ENCODE results near the gene FAM200C. TPM values are rescaled to one million over a fixed set of nuclear protein-coding genes. Genes with fewer than 3 reads are reported as not detected.

Gene FAM200C
- total and polyA plus RNA-seq, 2 of the 13 experiments (the other 11 are each of a cell fraction or from before 2014, with no cell fraction given) = 3.2 to 4.7 TPM

DNA sequence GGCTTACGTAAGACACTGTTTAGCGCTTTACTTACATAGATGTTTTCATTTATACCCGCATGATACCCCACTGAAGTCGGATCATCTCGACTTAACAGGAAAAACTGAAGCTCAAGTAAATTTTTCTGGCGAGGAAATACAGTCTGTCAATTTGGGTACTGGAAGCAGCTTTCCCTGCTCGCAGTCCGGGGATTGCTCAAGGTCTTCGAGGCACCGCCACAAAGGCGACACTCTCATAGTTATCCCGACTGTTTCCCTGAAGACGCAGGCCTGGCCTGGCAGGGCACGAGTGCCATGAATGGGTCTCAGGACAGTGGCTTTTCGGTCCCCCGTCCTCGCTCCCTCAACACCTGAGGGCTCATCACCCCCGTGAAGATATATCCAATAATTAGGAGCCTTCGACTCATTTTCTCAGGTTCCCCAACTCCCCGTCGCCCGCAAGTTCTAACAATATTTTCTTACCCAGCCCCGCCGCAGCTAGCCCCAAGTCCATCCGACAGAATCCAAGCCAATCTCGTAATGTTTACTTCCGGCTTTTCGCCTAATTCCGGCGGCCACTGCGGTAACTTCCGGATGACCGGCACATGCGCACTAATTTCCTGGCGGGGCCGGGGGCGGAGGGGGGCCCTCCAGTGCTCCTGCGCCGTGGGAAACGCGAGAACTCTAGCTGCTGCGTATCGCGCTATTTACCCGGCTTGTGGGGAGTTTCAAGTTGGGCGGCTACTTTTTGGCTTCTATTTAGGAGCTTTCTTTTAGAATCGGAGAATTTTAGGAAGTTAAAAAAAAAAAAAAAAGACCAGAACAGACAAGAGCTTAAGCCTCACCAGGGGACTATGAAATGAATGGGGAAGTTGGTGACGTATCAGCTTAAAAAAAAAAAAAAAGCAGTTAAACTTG is 19.0 kb upstream of the FAM200C start, which contains the start of gene SLU7 (continued):
- no peak for TF ChIP-seq PRPF4 (IDR thresholded peaks at IDR 0.05; ENCODE audit: low read depth, low read length, poor library complexity, severe bottlenecking)
- no peak for TF ChIP-seq SRY (CRISPR knock-in tag; IDR thresholded peaks at IDR 0.05)
- 0 out of 2 replicates have a peak, but pooled peaks have one; percentile 32 for TF ChIP-seq ZNF138 (CRISPR knock-in tag; IDR thresholded peaks at IDR 0.05; ENCODE audit: low read depth)
- TF ChIP-seq SMARCC2 (IDR thresholded peaks at IDR 0.05) = no peak
- no peak; the same call in 1 of the 2 replicates for TF ChIP-seq ZNF598 (CRISPR knock-in tag; IDR thresholded peaks at IDR 0.05; ENCODE audit: borderline replicate concordance)
- TF ChIP-seq, protein P1, sequence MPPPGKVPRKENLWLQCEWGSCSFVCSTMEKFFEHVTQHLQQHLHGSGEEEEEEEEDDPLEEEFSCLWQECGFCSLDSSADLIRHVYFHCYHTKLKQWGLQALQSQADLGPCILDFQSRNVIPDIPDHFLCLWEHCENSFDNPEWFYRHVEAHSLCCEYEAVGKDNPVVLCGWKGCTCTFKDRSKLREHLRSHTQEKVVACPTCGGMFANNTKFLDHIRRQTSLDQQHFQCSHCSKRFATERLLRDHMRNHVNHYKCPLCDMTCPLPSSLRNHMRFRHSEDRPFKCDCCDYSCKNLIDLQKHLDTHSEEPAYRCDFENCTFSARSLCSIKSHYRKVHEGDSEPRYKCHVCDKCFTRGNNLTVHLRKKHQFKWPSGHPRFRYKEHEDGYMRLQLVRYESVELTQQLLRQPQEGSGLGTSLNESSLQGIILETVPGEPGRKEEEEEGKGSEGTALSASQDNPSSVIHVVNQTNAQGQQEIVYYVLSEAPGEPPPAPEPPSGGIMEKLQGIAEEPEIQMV (CRISPR knock-in tag; IDR thresholded peaks at IDR 0.05; ENCODE audit: low read depth) = no peak
- TF ChIP-seq ELF1 (CRISPR knock-in tag; IDR thresholded peaks at IDR 0.05) = peak; percentile 95
- no peak for TF ChIP-seq ZBTB1 (CRISPR knock-in tag; IDR thresholded peaks at IDR 0.05; ENCODE audit: borderline replicate concordance)
- no peak for TF ChIP-seq ZFP82 (CRISPR knock-in tag; IDR thresholded peaks at IDR 0.05; ENCODE audit: borderline replicate concordance)
- peak; percentile 86 for TF ChIP-seq THAP11 (CRISPR knock-in tag; IDR thresholded peaks at IDR 0.05)
- TF ChIP-seq, protein P2, sequence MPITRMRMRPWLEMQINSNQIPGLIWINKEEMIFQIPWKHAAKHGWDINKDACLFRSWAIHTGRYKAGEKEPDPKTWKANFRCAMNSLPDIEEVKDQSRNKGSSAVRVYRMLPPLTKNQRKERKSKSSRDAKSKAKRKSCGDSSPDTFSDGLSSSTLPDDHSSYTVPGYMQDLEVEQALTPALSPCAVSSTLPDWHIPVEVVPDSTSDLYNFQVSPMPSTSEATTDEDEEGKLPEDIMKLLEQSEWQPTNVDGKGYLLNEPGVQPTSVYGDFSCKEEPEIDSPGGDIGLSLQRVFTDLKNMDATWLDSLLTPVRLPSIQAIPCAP (CRISPR knock-in tag; IDR thresholded peaks at IDR 0.05; ENCODE audit: low read depth) = no peak
- no peak for TF ChIP-seq ZNF577 (CRISPR knock-in tag; IDR thresholded peaks at IDR 0.05; ENCODE audit: borderline replicate concordance, low read depth)
- TF ChIP-seq EZH2 (conservative IDR thresholded peaks at IDR 0.05; ENCODE audit: low read depth, low read length) = no peak
- no peak for TF ChIP-seq SCMH1 (CRISPR knock-in tag; IDR thresholded peaks at IDR 0.05; ENCODE audit: borderline replicate concordance)
- TF ChIP-seq, protein P3, sequence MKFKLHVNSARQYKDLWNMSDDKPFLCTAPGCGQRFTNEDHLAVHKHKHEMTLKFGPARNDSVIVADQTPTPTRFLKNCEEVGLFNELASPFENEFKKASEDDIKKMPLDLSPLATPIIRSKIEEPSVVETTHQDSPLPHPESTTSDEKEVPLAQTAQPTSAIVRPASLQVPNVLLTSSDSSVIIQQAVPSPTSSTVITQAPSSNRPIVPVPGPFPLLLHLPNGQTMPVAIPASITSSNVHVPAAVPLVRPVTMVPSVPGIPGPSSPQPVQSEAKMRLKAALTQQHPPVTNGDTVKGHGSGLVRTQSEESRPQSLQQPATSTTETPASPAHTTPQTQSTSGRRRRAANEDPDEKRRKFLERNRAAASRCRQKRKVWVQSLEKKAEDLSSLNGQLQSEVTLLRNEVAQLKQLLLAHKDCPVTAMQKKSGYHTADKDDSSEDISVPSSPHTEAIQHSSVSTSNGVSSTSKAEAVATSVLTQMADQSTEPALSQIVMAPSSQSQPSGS (CRISPR knock-in tag; IDR thresholded peaks at IDR 0.05) = no peak
- no peak for TF ChIP-seq ZNF256 (CRISPR knock-in tag; conservative IDR thresholded peaks at IDR 0.05)
- TF ChIP-seq, protein P4, sequence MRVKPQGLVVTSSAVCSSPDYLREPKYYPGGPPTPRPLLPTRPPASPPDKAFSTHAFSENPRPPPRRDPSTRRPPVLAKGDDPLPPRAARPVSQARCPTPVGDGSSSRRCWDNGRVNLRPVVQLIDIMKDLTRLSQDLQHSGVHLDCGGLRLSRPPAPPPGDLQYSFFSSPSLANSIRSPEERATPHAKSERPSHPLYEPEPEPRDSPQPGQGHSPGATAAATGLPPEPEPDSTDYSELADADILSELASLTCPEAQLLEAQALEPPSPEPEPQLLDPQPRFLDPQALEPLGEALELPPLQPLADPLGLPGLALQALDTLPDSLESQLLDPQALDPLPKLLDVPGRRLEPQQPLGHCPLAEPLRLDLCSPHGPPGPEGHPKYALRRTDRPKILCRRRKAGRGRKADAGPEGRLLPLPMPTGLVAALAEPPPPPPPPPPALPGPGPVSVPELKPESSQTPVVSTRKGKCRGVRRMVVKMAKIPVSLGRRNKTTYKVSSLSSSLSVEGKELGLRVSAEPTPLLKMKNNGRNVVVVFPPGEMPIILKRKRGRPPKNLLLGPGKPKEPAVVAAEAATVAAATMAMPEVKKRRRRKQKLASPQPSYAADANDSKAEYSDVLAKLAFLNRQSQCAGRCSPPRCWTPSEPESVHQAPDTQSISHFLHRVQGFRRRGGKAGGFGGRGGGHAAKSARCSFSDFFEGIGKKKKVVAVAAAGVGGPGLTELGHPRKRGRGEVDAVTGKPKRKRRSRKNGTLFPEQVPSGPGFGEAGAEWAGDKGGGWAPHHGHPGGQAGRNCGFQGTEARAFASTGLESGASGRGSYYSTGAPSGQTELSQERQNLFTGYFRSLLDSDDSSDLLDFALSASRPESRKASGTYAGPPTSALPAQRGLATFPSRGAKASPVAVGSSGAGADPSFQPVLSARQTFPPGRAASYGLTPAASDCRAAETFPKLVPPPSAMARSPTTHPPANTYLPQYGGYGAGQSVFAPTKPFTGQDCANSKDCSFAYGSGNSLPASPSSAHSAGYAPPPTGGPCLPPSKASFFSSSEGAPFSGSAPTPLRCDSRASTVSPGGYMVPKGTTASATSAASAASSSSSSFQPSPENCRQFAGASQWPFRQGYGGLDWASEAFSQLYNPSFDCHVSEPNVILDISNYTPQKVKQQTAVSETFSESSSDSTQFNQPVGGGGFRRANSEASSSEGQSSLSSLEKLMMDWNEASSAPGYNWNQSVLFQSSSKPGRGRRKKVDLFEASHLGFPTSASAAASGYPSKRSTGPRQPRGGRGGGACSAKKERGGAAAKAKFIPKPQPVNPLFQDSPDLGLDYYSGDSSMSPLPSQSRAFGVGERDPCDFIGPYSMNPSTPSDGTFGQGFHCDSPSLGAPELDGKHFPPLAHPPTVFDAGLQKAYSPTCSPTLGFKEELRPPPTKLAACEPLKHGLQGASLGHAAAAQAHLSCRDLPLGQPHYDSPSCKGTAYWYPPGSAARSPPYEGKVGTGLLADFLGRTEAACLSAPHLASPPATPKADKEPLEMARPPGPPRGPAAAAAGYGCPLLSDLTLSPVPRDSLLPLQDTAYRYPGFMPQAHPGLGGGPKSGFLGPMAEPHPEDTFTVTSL (CRISPR knock-in tag; IDR thresholded peaks at IDR 0.05; ENCODE audit: borderline replicate concordance) = no peak

Measured in HepG2 (cell line).